ENCODE measurements around the gene OR10H4.
"Not testable (repeated sequence)": the region's sequence is repeated elsewhere in the genome, so short reads cannot be mapped to it uniquely, and the experiment has no call there.

The OR10H4 gene

DNA sequence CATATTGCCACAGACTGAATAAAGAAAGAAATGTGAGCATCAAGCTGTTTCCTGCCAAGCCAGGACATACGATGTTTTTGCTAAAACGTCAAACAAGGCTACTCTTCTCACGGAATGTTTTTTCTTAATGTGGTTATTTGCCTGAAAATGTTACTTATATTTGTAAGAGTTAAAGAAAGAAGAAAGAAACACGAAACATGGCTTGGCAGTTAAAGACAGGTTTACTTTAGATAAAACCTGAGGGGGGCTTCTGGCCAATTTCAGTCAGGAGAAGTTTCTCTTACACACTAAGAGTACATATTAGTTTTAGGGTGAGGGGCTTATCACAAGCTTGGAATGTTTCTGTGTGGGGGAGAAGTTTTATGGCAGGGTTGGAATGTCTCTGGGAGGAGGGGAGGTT lies 4.4 kb upstream of the OR10H4 start:
- no peak for DNase-seq (ENCODE audit: low read depth)

DNA sequence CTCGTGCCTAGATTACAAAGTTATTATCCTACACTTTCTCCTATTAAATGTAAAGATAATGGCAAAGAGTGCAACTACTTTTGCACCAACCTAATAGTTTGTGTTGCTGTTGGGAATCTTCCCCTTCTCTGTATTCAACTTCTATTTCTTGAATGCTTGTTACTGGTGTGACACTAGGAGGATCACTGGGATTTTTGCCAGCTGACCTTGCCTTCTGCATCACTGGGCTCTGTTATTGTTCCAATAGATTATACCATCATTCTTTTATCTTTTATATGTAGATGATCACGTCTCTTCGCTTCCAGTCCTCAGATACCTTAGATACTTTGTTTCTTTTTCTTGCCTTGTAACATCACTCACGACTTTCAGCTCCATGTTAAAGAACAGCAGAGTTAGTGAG lies 3.5 kb upstream of the OR10H4 start:
- DNase-seq (ENCODE audit: low read depth): no peak

DNA sequence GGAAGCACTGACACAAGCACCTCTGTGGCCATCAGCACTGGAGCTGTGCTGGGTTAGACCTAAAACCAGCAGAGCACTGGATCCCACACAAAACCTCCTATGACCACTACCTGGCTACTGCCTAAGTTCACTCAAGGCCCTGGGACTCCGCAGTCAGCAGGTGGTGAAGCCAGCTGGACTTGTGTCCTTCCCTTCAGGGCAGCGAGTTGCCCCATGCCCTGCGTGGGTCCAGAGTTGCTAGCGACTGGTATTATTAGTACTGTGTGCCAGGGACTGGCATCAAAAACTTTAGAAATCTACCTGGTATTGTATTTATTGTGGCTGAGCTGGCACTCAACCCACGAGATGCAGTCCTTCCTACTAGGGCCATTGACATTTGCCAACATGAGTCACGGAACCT lies 6.0 kb downstream of the OR10H4 start:
- no peak for DNase-seq (ENCODE audit: low read depth)

DNA sequence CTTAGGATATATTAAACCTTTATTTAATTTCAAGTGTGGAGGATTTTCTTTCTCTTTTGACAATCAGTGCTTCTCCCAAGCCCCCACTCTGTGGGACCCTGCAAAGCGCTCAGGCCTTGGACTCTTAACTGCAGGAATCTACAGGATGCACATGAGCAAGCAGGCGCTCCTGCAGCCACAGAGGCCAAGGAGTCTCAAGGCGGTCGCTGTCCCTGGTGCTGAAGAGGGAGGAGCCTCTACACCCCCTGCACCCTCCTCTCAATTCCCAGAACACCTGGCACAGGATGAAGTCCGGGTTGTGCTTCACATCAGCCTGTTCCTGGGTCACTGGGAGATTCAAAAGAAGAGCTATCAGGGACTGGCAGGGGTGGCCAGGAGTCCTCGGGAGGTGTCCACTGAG lies 13.5 kb downstream of the OR10H4 start:
- DNase-seq (ENCODE audit: low read depth): no peak

DNA sequence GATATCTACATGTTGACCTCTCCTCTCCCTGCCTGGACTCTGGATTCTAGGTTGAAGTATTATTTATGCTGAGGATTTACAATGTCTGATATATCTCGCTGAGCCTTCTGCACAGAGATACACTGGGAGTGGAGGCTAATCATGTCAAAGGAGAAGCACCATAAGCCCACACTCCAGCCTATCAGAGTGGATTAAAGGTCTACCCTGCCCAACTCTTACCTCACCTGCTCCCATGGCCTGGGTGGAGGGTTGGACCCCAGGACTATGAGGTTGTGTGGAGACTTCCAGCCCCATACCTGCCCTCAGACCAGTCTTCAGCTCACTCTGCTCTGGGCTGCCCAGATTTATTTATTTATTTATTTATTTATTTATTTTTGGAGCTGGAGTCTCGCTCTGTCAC lies 15.4 kb downstream of the OR10H4 start:
- DNase-seq (ENCODE audit: low read depth): no peak

DNA sequence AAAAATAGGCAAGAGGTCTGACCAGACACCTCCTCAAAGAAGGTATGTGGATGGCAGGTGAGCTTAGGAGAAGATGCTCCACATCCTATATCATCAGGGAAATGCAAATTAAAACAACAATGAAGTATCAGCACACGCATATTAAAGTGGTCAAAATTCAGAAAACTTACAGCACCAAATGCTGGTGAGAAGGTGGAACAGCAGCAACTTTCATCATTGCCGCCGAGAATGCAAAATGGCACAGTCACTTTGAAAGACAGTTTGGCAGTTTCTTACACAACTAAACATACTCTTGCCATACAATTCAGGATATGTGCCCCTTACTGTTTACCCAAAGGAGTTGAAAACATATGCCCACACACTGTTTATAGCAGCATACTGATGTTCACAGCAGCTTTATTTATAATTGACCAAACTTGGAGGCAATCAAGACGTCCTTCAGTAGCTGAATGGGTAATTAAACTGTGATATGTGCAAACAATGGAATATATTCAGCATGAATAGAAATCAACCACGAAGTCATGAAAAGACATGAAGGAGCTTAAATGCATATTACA lies 22.5 kb downstream of the OR10H4 start:
- no peak for DNase-seq (ENCODE audit: low read depth)

DNA sequence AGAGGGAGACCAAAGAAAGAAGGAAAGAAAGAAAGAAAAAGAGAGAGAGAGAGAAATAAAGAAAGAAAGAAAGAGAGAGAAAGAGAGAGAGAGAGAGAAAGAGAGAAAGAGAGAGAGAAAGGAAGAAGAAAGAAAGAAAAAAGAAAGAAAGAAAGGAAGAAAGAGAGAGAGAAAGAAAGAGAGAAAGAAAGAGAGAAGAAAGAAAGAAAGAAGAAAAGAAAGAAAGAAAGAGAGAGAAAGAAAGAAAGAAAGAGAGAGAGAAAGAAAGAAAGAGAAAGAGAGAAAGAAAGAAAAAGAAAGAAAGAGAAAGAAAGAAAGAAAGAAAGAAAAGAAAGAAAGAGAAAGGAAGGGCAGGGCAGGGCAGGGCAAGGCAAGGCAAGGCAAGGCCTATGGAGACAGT lies 23.2 kb downstream of the OR10H4 start:
- not testable (repeated sequence) for DNase-seq (ENCODE audit: low read depth)

DNA sequence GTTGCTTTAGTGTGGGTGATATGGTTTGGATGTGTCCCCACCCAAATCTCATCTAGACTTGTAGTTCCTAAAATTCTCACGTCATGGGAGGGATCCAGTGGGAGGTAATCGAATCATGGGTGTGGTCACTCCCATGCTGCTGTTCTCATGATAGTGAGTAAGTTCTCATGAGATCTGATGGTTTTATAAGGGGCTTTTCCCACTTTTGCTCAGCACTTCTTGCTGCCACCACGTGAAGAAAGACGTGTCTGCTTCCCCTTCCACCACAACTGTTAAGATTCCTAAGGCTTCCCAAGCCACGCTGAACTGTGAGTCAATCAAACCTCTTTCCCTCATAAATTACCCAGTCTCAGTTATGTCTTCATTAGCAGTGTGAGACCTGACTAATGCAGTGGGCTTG lies 26.0 kb downstream of the OR10H4 start:
- no peak for DNase-seq (ENCODE audit: low read depth)

DNA sequence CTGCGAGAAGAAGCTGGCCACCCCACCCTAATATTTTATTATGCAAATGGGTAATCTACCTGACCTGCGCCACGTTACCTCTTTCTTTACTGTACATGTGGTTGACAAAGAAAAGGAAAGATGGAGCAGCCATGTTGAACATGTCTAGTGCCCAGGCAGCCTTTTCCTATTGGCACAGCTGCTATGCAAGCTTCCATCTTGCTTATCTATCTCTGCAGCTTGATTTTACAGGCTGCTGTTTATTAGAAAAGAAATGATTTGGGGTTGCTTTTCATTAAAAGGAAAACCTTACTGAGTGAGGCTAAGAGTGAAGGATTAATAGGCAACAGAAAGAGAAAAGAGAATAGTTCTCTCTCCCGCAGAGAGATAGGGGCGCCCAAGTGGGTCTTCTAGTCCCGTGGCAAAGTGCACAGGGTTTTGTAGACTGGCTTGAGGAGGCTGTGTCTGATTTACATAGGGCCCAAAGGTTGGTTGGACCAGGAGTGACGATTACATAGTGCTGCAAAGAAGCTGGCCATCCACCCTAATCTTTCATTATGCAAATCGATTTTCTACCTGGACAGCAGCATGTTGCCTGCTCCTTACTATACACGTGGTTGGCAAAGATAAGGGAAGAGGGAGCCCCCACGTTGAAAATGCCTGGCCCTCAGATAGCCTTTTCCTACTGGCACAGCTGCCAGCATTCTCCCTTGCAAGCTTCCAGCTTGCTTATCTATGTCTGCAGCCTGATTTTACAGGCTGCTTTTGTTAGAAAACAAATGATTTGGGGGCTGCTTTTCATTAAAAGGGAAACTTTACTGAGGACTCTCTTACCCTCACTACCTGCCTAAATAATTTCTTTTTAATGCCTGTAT lies 28.3 kb downstream of the OR10H4 start:
- DNase-seq (ENCODE audit: low read depth): no peak

DNA sequence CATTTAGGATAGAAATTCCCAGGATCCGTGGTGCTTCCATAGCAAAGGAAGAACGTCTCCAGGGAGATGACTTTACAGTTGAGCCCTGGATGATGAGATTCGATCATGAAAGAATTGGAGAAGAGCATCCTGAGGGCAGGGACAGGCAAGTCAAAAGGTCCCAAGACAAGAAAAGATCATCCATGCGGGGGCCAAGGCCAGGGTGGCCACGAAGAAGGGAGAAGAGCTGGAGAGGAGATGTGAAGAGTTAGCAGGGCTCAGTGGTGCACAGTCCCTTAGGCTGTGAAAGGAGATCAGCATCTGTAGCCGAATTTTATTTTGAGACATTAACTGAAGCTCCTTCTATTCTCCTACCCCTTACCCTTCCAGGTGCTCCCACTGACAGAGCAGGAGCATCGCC lies 28.9 kb downstream of the OR10H4 start:
- no peak for DNase-seq (ENCODE audit: low read depth)

DNA sequence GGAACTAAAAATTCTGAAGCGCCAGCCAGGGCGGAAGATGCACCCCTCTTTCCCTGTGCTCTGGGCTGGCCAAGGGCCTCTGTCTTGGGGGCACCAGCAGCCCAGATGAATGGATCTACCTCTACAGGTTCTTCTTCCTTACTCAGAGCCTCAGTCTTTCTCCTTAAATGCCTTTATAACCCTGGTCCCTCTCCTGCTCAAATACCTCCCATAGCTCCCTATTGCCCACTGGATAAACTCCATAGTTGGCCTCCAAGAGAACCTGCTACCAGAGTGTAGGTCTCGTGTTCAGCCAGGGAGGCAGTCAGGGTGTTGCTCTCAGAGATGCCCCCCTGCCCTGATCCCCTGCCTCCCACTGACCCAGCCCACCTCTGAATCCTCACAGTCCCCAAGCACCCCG lies 30.5 kb downstream of the OR10H4 start:
- DNase-seq (ENCODE audit: low read depth): no peak

DNA sequence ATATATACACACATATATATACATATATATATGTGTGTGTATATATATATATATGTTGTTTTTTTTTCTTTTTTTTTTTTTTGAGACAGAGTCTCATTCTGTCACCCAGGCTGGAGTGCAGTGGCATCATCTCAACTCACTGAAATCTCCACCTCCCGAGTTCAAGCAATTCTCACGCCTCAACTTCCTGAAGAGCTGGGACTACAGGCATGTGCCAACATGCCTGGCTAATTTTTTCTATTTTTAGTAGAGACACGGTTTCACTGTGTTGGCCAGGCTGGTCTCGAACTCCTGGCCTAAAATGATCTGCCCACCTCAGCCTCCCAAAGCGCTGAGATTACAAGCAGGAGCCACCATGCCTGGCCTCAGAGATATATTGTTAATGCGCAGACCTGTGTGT lies 37.0 kb downstream of the OR10H4 start:
- DNase-seq (ENCODE audit: low read depth): not testable (repeated sequence)

DNA sequence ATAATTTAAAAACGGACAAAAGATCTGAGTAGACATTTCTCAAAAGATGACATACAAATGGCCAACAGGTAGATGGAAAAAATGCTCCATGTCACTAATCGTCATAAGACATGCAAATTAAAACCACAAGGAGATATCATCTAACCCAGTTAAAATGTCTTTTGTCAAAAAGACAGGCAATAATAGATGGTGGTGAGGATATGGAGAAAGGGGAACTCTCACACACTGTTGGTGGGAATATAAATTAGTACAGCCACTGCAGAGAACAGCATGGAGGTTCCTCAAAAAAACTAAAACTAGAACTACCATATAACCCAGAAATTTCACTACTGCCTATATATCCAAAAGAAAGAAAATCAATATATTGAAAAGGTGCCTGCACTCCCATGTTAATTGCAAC lies 37.9 kb downstream of the OR10H4 start:
- DNase-seq (ENCODE audit: low read depth): no peak

DNA sequence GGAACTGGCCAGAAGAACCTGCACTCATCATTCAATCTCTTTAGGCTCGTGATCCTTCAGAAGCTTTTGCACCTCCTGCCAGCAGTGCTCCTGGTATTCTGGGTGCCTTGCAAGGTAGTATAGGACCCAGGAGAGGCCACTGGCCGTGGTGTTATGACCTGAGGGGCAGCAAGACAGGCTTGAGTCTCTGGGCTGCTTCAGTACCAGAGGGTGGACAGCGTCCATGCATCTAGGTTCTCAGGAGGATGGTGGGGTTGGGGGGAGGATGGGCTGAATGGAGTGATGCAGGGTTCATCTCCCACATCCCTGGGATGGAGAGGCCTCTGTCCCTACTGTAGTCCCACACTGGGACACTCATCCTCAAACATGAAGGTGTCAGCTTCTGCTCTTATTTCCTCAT lies 41.1 kb downstream of the OR10H4 start:
- DNase-seq (ENCODE audit: low read depth): no peak

DNA sequence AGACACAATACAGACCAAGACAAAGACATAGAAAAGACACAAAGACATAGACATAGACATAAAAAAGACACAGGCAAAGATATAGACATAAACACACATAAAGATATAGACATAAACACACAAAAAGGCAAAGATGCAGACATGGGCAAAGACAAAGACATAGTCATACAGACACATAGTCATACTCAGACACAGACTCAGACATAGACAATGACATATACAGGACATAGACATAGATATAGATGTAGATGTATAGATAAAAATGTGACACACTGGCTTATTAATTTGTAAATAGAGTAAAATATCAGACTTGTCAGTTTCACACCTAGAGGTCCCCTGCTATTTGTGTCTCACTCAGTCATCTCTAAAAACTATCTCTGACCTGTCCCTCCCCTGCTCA lies 42.8 kb downstream of the OR10H4 start:
- no peak for DNase-seq (ENCODE audit: low read depth)

DNA sequence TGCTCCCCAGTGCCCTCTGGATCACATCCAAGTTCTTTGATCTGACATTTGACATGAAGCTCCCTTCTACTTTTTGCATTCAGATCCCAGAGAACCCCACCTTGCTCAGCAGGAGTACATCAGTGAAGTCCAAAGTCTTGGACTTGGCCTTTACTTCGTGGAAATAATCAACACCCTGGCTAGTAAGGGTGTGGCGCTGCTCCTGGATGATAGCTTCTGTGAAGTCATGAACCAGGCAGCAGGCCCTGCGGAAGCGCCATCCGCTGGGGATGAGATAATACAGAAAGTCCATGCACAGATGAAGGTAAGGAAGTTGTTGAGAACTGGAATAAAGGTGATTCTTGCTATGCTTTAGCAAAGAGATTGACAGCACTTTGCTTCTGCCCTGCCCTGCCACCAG lies 43.2 kb downstream of the OR10H4 start:
- no peak for DNase-seq (ENCODE audit: low read depth)

DNA sequence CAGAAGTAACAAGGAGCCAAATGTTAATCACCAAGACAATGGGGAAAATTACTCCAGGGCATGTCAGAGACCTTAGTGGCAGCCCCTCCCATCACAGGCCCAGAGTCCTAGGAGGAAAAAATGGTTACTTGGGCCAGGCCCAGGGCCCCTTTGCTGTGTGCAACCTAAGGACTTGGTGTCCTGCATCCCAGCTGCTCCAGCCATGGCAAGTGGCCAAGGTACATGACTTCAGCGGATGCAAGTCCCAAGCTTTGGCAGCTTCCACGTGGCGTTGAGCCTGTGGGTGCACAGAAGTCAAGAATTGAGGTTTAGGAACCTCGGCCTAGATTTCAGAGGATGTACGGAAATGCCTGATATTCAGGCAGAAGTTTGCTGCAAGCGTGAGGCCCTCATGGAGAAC lies 46.7 kb downstream of the OR10H4 start:
- peak; percentile 8 for DNase-seq (ENCODE audit: low read depth)

DNA sequence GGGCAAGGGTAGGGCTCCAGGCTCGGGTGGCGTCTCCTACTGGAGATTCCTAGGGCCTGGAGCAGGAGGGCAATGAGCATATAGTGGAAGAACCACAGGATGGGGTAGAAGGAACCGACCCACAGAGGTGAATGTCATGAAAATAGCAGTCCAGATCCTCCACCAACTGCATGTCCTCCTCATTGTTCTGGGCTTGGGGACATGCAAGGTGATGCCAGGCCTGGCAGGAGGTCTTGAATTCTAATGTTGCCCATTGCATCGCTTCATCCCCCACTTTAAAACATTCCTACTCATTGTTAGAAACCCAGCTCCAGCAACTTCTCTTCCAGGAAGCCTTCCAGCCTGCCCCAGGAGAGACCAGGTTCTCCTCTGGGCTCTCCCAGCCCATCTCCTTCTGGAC lies 49.4 kb downstream of the OR10H4 start:
- no peak for DNase-seq (ENCODE audit: low read depth)
